GM23338 (cell line): Measurements from ENCODE around the gene TFDP1. TPM values are rescaled to one million over a fixed set of nuclear protein-coding genes. Genes with fewer than 3 reads are reported as not detected.
A peak's percentile ranks its signal among the peaks of the same experiment; 100 is the strongest.

Experiments used
- ATAC-seq: fragments of 200-7000 bp; cut with Tn5 transposase; 3 replicates; pipeline ENCODE4 v1.9.1; 2020
- DNase-seq: peaks from one replicate; pipeline ENCODE4 v3.0.0-alpha.2; 2015; ENCODE audit warnings: low spot score
- H2AFZ ChIP-seq: fragments of 200-600 bp; sonication (generic); 2 replicates; pipeline ENCODE4 v1.8.0; 2016; ENCODE audit warnings: antibody characterized with exemption, mild to moderate bottlenecking, moderate library complexity
- H3F3A ChIP-seq: fragments of 200-600 bp; sonication (generic); replicated peaks from 2 replicates; pipeline ENCODE4 v1.8.0; 2017; ENCODE audit warnings: antibody characterized with exemption, mixed run types, low read depth
- H3K27ac ChIP-seq: fragments of 200-600 bp; sonication (generic); 2 replicates; pipeline ENCODE4 v1.6.1; 2016; ENCODE audit warnings: low read depth
- H3K27me3 ChIP-seq: fragments of 200-600 bp; sonication (generic); 2 replicates; pipeline ENCODE4 v1.8.0; 2016; ENCODE audit warnings: mild to moderate bottlenecking, mixed run types, moderate library complexity; ENCODE audit not compliant: insufficient read depth
- H3K36me3 ChIP-seq: fragments of 200-600 bp; sonication (generic); 2 replicates; pipeline ENCODE4 v1.8.0; 2016; ENCODE audit warnings: mild to moderate bottlenecking; ENCODE audit not compliant: insufficient read depth
- H3K4me1 ChIP-seq: fragments of 200-600 bp; sonication (generic); 2 replicates; pipeline ENCODE4 v1.8.0; 2016; ENCODE audit warnings: mild to moderate bottlenecking, moderate library complexity; ENCODE audit not compliant: insufficient read depth
- H3K4me2 ChIP-seq: fragments of 200-600 bp; sonication (generic); 2 replicates; pipeline ENCODE4 v1.7.1; 2017; ENCODE audit warnings: mixed run types
- H3K4me3 ChIP-seq: fragments of 200-600 bp; sonication (generic); 2 replicates; pipeline ENCODE4 v1.6.1; 2016; ENCODE audit warnings: mixed run types
- H3K79me2 ChIP-seq: fragments of 200-600 bp; sonication (generic); replicated peaks from 2 replicates; pipeline ENCODE4 v1.8.0; 2017; ENCODE audit warnings: mild to moderate bottlenecking; ENCODE audit not compliant: insufficient read depth
- H3K9me2 ChIP-seq: fragments of 200-600 bp; sonication (generic); 2 replicates; pipeline ENCODE4 v1.8.0; 2017; ENCODE audit not compliant: insufficient read depth
- H4K20me1 ChIP-seq: fragments of 200-600 bp; sonication (generic); replicated peaks from 2 replicates; pipeline ENCODE4 v1.8.0; 2017; ENCODE audit warnings: mild to moderate bottlenecking; ENCODE audit not compliant: insufficient read depth
- H3K27ac Mint-ChIP-seq: 2 replicates; pipeline ENCODE4 v1.8.0; 2020; ENCODE audit warnings: inconsistent platforms, mild to moderate bottlenecking, moderate library complexity, mixed read lengths
- H3K27me3 Mint-ChIP-seq: 3 replicates; pipeline ENCODE4 v1.8.0; 2022; ENCODE audit warnings: low read depth, mild to moderate bottlenecking, moderate library complexity, mixed read lengths, inconsistent platforms; ENCODE audit not compliant: insufficient read depth, poor library complexity
- H3K36me3 Mint-ChIP-seq: 3 replicates; pipeline ENCODE4 v1.8.0; 2021; ENCODE audit warnings: low read depth, mild to moderate bottlenecking, inconsistent platforms, moderate library complexity, mixed read lengths
- H3K4me1 Mint-ChIP-seq: 3 replicates; pipeline ENCODE4 v1.8.0; 2020; ENCODE audit warnings: mild to moderate bottlenecking, inconsistent platforms, mixed read lengths
- H3K4me3 Mint-ChIP-seq: 3 replicates; pipeline ENCODE4 v1.8.0; 2021; ENCODE audit warnings: moderate library complexity, mild to moderate bottlenecking, inconsistent platforms, mixed read lengths
- H3K9me3 Mint-ChIP-seq: 3 replicates; pipeline ENCODE4 v1.8.0; 2020; ENCODE audit warnings: moderate library complexity, mild to moderate bottlenecking, inconsistent platforms, mixed read lengths
- NANOG ChIP-seq: IDR thresholded peaks from 2 replicates; pipeline ENCODE4 v1.6.1; 2016; ENCODE audit warnings: antibody characterized with exemption, borderline replicate concordance
- polyA plus RNA-seq: library from polyadenylated mRNA; unstranded; fragments of >200 nt; fragmentation: Nextera tagmentation; extraction: Ambion mirVana; gene quantifications from 2 replicates; pipeline ENCODE4 v1.2.1, GENCODE V29; 2016
- total RNA-seq: library from RNA; depleted of rRNA; stranded (reverse); fragments of >200 nt; shearing (Covaris generic); gene quantifications from 2 replicates; pipeline ENCODE4 v1.2.3, GENCODE V29; 2014
- TF ChIP-seq, protein P1 (sequence below): IDR thresholded peaks from 2 replicates; pipeline ENCODE4 v1.6.1; 2016; ENCODE audit warnings: antibody characterized with exemption
- TF ChIP-seq, protein P2 (sequence below): IDR thresholded peaks from one replicate; pipeline ENCODE4 v1.6.1; 2018; ENCODE audit warnings: antibody characterized with exemption; ENCODE audit not compliant: unreplicated experiment
- TF ChIP-seq, protein P3 (sequence below): fragments of 250-450 bp; sonication (Bioruptor Pico); IDR thresholded peaks from 2 replicates; pipeline ENCODE4 v1.5.0; 2020; ENCODE audit warnings: mild to moderate bottlenecking, moderate library complexity

The TFDP1 gene
- total and polyA plus RNA-seq, 2 experiments from 2014 or later: 42.9 to 80.0 TPM

DNA sequence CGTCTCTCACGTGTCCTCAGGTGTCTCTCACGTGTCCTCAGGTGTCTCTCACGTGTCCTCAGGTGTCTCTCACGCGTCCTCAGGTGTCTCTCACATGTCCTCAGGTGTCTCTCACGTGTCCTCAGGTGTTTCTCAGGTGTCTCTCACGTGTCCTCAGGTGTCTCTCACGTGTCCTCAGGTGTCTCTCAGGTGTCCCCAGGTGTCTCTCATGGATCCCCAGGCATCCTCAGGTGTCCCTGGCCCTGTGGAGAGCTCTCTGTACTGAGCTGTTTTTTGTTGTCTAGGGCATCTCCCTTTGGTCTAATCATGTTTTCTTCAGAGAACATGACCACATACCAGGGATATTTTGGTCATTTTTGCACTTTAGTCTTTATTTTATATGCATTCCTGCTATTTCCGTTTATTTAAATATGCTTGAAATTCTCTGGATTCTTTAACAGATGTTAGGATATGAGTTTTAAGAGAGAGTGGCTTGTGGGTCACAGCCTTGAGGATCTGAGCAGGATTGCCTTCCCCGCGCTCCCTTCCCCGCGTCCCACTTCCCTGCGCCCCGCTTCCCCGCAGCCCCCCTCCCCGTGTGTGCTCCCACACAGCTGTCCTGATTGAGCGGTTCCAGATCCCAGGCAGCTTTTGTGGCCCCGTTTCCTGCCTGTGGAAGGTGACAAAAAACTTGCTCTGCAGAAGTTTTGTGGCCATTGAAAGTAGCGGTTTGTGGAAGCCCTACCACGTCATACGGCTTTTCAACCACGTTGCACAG is 41.6 kb downstream of the TFDP1 start (continued):
- TF ChIP-seq, protein P1, sequence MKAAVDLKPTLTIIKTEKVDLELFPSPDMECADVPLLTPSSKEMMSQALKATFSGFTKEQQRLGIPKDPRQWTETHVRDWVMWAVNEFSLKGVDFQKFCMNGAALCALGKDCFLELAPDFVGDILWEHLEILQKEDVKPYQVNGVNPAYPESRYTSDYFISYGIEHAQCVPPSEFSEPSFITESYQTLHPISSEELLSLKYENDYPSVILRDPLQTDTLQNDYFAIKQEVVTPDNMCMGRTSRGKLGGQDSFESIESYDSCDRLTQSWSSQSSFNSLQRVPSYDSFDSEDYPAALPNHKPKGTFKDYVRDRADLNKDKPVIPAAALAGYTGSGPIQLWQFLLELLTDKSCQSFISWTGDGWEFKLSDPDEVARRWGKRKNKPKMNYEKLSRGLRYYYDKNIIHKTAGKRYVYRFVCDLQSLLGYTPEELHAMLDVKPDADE: no peak
- no peak for TF ChIP-seq NANOG
- TF ChIP-seq, protein P2, sequence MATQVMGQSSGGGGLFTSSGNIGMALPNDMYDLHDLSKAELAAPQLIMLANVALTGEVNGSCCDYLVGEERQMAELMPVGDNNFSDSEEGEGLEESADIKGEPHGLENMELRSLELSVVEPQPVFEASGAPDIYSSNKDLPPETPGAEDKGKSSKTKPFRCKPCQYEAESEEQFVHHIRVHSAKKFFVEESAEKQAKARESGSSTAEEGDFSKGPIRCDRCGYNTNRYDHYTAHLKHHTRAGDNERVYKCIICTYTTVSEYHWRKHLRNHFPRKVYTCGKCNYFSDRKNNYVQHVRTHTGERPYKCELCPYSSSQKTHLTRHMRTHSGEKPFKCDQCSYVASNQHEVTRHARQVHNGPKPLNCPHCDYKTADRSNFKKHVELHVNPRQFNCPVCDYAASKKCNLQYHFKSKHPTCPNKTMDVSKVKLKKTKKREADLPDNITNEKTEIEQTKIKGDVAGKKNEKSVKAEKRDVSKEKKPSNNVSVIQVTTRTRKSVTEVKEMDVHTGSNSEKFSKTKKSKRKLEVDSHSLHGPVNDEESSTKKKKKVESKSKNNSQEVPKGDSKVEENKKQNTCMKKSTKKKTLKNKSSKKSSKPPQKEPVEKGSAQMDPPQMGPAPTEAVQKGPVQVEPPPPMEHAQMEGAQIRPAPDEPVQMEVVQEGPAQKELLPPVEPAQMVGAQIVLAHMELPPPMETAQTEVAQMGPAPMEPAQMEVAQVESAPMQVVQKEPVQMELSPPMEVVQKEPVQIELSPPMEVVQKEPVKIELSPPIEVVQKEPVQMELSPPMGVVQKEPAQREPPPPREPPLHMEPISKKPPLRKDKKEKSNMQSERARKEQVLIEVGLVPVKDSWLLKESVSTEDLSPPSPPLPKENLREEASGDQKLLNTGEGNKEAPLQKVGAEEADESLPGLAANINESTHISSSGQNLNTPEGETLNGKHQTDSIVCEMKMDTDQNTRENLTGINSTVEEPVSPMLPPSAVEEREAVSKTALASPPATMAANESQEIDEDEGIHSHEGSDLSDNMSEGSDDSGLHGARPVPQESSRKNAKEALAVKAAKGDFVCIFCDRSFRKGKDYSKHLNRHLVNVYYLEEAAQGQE: no peak

DNA sequence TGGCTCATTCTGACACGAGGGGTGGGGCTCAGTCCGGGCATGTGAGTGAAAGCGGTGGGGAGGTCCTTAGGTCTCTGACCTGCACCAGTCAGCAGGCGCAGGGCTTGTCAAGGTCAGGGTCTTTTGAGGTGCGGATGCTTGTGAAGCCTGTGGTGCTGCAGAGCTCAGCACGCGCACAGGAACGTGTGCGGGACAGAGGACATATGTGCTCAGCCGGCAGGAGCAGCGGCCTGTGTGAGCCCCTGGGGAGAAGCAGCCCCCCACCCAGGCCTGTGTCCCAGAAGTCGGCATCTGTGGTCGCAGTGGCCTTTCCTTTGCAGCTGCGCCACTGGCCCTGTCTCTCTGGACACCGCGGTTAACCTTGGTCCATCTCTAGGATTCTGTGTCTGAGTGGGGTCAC is 42.6 kb downstream of the TFDP1 start:
- Histone ChIP-seq H3K36me3 (no peaks in the 10 kb centered on the region; the same call in 1 of the 2 replicates), H3K4me3 (no peak overlapping the region), H3K79me2 (peaks cover 35% of the 10 kb centered on the region), H3K4me2 (no peak overlapping the region), H3K27ac (no peak overlapping the region), H3F3A (peaks cover 11% of the 10 kb centered on the region; the same call in 1 of the 2 replicates), H4K20me1 (no peaks in the 10 kb centered on the region; the same call in 1 of the 2 replicates), H2AFZ (no peak overlapping the region), H3K9me2 (no peaks in the 10 kb centered on the region), H3K4me1 (no peaks in the 10 kb centered on the region), H3K27me3 (no peaks in the 10 kb centered on the region)
- peaks cover 19% of the 10 kb centered on the region for H3K9me3 Mint-ChIP-seq
- H3K36me3 Mint-ChIP-seq: peaks cover 69% of the 10 kb centered on the region
- peak overlapping the region; percentile 30; the same call in 1 of the 2 replicates for H3K27ac Mint-ChIP-seq
- TF ChIP-seq, protein P3, sequence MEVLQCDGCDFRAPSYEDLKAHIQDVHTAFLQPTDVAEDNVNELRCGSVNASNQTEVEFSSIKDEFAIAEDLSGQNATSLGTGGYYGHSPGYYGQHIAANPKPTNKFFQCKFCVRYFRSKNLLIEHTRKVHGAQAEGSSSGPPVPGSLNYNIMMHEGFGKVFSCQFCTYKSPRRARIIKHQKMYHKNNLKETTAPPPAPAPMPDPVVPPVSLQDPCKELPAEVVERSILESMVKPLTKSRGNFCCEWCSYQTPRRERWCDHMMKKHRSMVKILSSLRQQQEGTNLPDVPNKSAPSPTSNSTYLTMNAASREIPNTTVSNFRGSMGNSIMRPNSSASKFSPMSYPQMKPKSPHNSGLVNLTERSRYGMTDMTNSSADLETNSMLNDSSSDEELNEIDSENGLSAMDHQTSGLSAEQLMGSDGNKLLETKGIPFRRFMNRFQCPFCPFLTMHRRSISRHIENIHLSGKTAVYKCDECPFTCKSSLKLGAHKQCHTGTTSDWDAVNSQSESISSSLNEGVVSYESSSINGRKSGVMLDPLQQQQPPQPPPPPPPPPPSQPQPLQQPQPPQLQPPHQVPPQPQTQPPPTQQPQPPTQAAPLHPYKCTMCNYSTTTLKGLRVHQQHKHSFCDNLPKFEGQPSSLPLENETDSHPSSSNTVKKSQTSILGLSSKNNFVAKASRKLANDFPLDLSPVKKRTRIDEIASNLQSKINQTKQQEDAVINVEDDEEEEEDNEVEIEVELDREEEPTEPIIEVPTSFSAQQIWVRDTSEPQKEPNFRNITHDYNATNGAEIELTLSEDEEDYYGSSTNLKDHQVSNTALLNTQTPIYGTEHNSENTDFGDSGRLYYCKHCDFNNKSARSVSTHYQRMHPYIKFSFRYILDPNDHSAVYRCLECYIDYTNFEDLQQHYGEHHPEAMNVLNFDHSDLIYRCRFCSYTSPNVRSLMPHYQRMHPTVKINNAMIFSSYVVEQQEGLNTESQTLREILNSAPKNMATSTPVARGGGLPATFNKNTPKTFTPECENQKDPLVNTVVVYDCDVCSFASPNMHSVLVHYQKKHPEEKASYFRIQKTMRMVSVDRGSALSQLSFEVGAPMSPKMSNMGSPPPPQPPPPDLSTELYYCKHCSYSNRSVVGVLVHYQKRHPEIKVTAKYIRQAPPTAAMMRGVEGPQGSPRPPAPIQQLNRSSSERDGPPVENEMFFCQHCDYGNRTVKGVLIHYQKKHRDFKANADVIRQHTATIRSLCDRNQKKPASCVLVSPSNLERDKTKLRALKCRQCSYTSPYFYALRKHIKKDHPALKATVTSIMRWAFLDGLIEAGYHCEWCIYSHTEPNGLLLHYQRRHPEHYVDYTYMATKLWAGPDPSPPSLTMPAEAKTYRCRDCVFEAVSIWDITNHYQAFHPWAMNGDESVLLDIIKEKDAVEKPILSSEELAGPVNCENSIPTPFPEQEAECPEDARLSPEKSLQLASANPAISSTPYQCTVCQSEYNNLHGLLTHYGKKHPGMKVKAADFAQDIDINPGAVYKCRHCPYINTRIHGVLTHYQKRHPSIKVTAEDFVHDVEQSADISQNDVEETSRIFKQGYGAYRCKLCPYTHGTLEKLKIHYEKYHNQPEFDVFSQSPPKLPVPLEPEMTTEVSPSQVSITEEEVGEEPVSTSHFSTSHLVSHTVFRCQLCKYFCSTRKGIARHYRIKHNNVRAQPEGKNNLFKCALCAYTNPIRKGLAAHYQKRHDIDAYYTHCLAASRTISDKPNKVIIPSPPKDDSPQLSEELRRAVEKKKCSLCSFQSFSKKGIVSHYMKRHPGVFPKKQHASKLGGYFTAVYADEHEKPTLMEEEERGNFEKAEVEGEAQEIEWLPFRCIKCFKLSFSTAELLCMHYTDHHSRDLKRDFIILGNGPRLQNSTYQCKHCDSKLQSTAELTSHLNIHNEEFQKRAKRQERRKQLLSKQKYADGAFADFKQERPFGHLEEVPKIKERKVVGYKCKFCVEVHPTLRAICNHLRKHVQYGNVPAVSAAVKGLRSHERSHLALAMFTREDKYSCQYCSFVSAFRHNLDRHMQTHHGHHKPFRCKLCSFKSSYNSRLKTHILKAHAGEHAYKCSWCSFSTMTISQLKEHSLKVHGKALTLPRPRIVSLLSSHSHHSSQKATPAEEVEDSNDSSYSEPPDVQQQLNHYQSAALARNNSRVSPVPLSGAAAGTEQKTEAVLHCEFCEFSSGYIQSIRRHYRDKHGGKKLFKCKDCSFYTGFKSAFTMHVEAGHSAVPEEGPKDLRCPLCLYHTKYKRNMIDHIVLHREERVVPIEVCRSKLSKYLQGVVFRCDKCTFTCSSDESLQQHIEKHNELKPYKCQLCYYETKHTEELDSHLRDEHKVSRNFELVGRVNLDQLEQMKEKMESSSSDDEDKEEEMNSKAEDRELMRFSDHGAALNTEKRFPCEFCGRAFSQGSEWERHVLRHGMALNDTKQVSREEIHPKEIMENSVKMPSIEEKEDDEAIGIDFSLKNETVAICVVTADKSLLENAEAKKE: no peak
- H3K4me1 Mint-ChIP-seq: peaks cover 7% of the 10 kb centered on the region
- DNase-seq (no peak), ATAC-seq (no peak)
- H3K4me3 Mint-ChIP-seq: no peak overlapping the region
- peaks cover 21% of the 10 kb centered on the region for H3K27me3 Mint-ChIP-seq
